Measurements from ENCODE around the gene STAT3. TPM values are rescaled to one million over a fixed set of nuclear protein-coding genes. Genes with fewer than 3 reads are reported as not detected.

The STAT3 gene
- total and polyA plus RNA-seq, 7 donors, result 43.8 to 230 (median 129) TPM

GRCh38 chr17:42276609-42277341, 111.5 kb downstream of the STAT3 start:
- intact Hi-C loops (cut with DNase I), result no loop called here
- H3K27ac ChIP-seq, result peak overlapping the region; percentile 84 to 94 (median 90)
- H3K9me3 ChIP-seq, result no peaks in the 10 kb centered on the region
- peaks cover 0 to 48% (median 42%) of the 10 kb centered on the region in 4 donors for H3K4me1 ChIP-seq
- peak overlapping the region; percentile 65 to 98 (median 76) for H3K4me3 ChIP-seq
- TF ChIP-seq POLR2A (IDR thresholded peaks at IDR 0.05), result no peak
- TF ChIP-seq, protein P1, sequence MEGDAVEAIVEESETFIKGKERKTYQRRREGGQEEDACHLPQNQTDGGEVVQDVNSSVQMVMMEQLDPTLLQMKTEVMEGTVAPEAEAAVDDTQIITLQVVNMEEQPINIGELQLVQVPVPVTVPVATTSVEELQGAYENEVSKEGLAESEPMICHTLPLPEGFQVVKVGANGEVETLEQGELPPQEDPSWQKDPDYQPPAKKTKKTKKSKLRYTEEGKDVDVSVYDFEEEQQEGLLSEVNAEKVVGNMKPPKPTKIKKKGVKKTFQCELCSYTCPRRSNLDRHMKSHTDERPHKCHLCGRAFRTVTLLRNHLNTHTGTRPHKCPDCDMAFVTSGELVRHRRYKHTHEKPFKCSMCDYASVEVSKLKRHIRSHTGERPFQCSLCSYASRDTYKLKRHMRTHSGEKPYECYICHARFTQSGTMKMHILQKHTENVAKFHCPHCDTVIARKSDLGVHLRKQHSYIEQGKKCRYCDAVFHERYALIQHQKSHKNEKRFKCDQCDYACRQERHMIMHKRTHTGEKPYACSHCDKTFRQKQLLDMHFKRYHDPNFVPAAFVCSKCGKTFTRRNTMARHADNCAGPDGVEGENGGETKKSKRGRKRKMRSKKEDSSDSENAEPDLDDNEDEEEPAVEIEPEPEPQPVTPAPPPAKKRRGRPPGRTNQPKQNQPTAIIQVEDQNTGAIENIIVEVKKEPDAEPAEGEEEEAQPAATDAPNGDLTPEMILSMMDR (IDR thresholded peaks at IDR 0.05), result no peak
- peak in 1 of 4 donors; percentile 12 for TF ChIP-seq EP300 (IDR thresholded peaks at IDR 0.05)
- peak in 1 of 4 donors; percentile 48 for TF ChIP-seq POLR2AphosphoS5 (IDR thresholded peaks at IDR 0.05)
- H3K27me3 ChIP-seq, result no peaks in the 10 kb centered on the region
- WGBS, 2 donors, result 1 to 3% methylated on average over 44 of the region's 44 CpGs
- peak; percentile 92 for DNase-seq
- no peaks in the 10 kb centered on the region for H3K36me3 ChIP-seq

- intact Hi-C loops (cut with DNase I), result no loop called here
- H3K4me1 ChIP-seq, result peaks cover 0 to 53% (median 46%) of the 10 kb centered on the region in 4 donors
- no peaks in the 10 kb centered on the region for H3K9me3 ChIP-seq
- H3K4me3 ChIP-seq, result peak within 1 kb of the TSS; percentile 65 to 98 (median 76)
- TF ChIP-seq, protein P1 (IDR thresholded peaks at IDR 0.05), result no peak
- TF ChIP-seq EP300 (IDR thresholded peaks at IDR 0.05) (no peak), POLR2A (IDR thresholded peaks at IDR 0.05) (no peak), POLR2AphosphoS5 (IDR thresholded peaks at IDR 0.05) (peak in 2 of 4 donors; percentile 6 to 72)
- no peaks in the 10 kb centered on the region for H3K36me3 ChIP-seq
- H3K27me3 ChIP-seq, result no peaks in the 10 kb centered on the region
- H3K27ac ChIP-seq, result peak within 1 kb of the TSS; percentile 84 to 94 (median 90)
- 0 to 1% methylated on average over 47 of the region's 47 CpGs for WGBS, 2 donors
- peak; percentile 85 for DNase-seq
Observed at GRCh38 chr17:42276359-42276608, 112.0 kb downstream of the STAT3 start, which contains the start of gene STAT5B. TSS of gene STAT5B (minus strand) at chr17:42276391. CDS start at chr17:42232127, 44,264 bp downstream.

- no peaks in the 10 kb centered on the region for H3K36me3 ChIP-seq
- TF ChIP-seq, protein P1 (IDR thresholded peaks at IDR 0.05), result no peak
- TF ChIP-seq EP300 (IDR thresholded peaks at IDR 0.05), result no peak
- no peak for TF ChIP-seq POLR2A (IDR thresholded peaks at IDR 0.05)
- peak in 3 of 4 donors; percentile 17 to 72 (median 41) for TF ChIP-seq POLR2AphosphoS5 (IDR thresholded peaks at IDR 0.05)
- intact Hi-C loops (cut with DNase I), result no loop called here
- H3K9me3 ChIP-seq, result no peaks in the 10 kb centered on the region
- no peaks in the 10 kb centered on the region for H3K27me3 ChIP-seq
- peak overlapping the region; percentile 65 to 98 (median 76) for H3K4me3 ChIP-seq
- DNase-seq, result peak; percentile 68
- H3K27ac ChIP-seq, result peak overlapping the region; percentile 84 to 94 (median 90)
- 1% methylated on average over 82 of the region's 82 CpGs for WGBS, 2 donors
- peaks cover 0 to 58% (median 51%) of the 10 kb centered on the region in 4 donors for H3K4me1 ChIP-seq
Observed at GRCh38 chr17:42275527-42276358, 112.5 kb downstream of the STAT3 start.

GRCh38 chr17:42274812-42275526, 113.3 kb downstream of the STAT3 start:
- peak overlapping the region; percentile 84 to 94 (median 90) for H3K27ac ChIP-seq
- no peaks in the 10 kb centered on the region for H3K27me3 ChIP-seq
- 18 to 20% methylated on average over 13 of the region's 13 CpGs for WGBS, 2 donors
- TF ChIP-seq EP300 (IDR thresholded peaks at IDR 0.05) (no peak), POLR2AphosphoS5 (IDR thresholded peaks at IDR 0.05) (no peak), POLR2A (IDR thresholded peaks at IDR 0.05) (no peak)
- TF ChIP-seq, protein P1 (IDR thresholded peaks at IDR 0.05), result no peak
- intact Hi-C loops (cut with DNase I), result no loop called here
- H3K9me3 ChIP-seq, result no peaks in the 10 kb centered on the region
- DNase-seq, result peak; percentile 28
- H3K4me1 ChIP-seq, result peaks cover 0 to 66% (median 58%) of the 10 kb centered on the region in 4 donors
- no peaks in the 10 kb centered on the region for H3K36me3 ChIP-seq
- H3K4me3 ChIP-seq, result peak overlapping the region; percentile 65 to 98 (median 76)

All from sigmoid colon (tissue), 7 donors.